Measurements from ENCODE around the gene TMEM132A.

DNA sequence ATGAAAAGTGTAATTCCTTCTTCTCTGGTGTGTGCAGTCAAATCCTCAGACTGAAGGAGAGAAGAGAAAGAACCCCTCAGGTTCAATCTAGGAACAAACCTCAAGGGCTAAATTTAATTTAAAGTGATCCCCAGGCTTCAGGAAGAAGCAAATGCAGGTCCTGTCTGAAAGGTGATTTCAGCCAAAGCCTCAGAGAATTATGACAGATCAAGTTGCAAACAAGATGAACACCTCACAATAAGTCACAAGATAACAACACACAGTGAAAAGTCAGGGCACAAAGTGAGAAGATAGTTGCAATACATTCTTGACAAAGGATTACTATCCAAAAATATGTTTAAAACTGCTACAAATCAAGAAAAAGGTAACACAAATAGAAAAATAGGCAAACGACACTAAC, 45.2 kb upstream of the TMEM132A start:
- no peak for TF ChIP-seq POLR2AphosphoS5 (IDR thresholded peaks at IDR 0.05)
- TF ChIP-seq, protein P1, sequence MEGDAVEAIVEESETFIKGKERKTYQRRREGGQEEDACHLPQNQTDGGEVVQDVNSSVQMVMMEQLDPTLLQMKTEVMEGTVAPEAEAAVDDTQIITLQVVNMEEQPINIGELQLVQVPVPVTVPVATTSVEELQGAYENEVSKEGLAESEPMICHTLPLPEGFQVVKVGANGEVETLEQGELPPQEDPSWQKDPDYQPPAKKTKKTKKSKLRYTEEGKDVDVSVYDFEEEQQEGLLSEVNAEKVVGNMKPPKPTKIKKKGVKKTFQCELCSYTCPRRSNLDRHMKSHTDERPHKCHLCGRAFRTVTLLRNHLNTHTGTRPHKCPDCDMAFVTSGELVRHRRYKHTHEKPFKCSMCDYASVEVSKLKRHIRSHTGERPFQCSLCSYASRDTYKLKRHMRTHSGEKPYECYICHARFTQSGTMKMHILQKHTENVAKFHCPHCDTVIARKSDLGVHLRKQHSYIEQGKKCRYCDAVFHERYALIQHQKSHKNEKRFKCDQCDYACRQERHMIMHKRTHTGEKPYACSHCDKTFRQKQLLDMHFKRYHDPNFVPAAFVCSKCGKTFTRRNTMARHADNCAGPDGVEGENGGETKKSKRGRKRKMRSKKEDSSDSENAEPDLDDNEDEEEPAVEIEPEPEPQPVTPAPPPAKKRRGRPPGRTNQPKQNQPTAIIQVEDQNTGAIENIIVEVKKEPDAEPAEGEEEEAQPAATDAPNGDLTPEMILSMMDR (IDR thresholded peaks at IDR 0.05), result no peak
- TF ChIP-seq POLR2A (IDR thresholded peaks at IDR 0.05), result no peak
- TF ChIP-seq EP300 (IDR thresholded peaks at IDR 0.05; ENCODE audit: low read depth), result no peak

Data from transverse colon (tissue), 4 donors.